H1 (cell line): Measurements from ENCODE around the gene COMT. TPM values are rescaled to one million over a fixed set of nuclear protein-coding genes. Genes with fewer than 3 reads are reported as not detected.

Experiments used
- CTCF ChIA-PET: fragments of 300-600 bp; sonication (Branson Sonifier 250); formaldehyde crosslinking; loops from one replicate; lab custom pipeline; 2021; ENCODE audit not compliant: partially characterized antibody; lab: Charles Lee
- POLR2A ChIA-PET: fragments of 300-600 bp; sonication (Branson Sonifier 250); formaldehyde crosslinking; loops from one replicate; lab custom pipeline; 2021; ENCODE audit warnings: inconsistent platforms; ENCODE audit not compliant: partially characterized antibody; lab: Charles Lee
- DNase-seq, 2 experiments: peaks; one replicate each; pipeline versions ENCODE4 v3.0.0 to v3.0.0-alpha.2; 2010 to 2022; ENCODE audit warnings: low spot score in 2 of 2, low read depth in 1 of 2, mixed read lengths in 1 of 2
- FAIRE-seq: peaks from 2 replicates; lab custom pipeline; 2011; peaks lifted over from hg19 to GRCh38; lab: Jason Lieb, UNC
- H2AFZ ChIP-seq: 2 replicates; pipeline ENCODE4 v1.8.1; 2012; ENCODE audit warnings: low read length, inconsistent platforms
- H2AK5ac ChIP-seq: 2 replicates; pipeline ENCODE4 v1.6.1; 2013; ENCODE audit warnings: low read depth, low read length
- H2BK120ac ChIP-seq: replicated peaks from 2 replicates; pipeline ENCODE3; 2013; ENCODE audit warnings: low read depth, low read length, inconsistent platforms
- H2BK12ac ChIP-seq: 2 replicates; pipeline ENCODE4 v1.6.1; 2013; ENCODE audit warnings: low read depth, low read length
- H2BK15ac ChIP-seq: 2 replicates; pipeline ENCODE4 v1.6.1; 2013; ENCODE audit warnings: low read length
- H2BK20ac ChIP-seq: 2 replicates; pipeline ENCODE4 v1.6.1; 2013; ENCODE audit warnings: low read length
- H2BK5ac ChIP-seq: 2 replicates; pipeline ENCODE4 v1.6.1; 2013; ENCODE audit warnings: low read depth, low read length
- H3K14ac ChIP-seq: 2 replicates; pipeline ENCODE4 v1.6.1; 2013; ENCODE audit warnings: inconsistent platforms; ENCODE audit not compliant: insufficient read length
- H3K18ac ChIP-seq: 2 replicates; pipeline ENCODE4 v1.6.1; 2013; ENCODE audit warnings: low read length; ENCODE audit errors: extremely low read depth
- H3K23ac ChIP-seq: 2 replicates; pipeline ENCODE4 v1.6.1; 2013; ENCODE audit warnings: inconsistent platforms; ENCODE audit not compliant: insufficient read length
- H3K23me2 ChIP-seq: 2 replicates; pipeline ENCODE4 v1.6.1; 2013; ENCODE audit warnings: low read depth, low read length
- H3K27ac ChIP-seq: 2 replicates; pipeline ENCODE4 v1.6.1; 2011; ENCODE audit warnings: low read depth, low read length, inconsistent platforms
- H3K27me3 ChIP-seq, 4 experiments: replicated peaks in 1 of 4; 1 replicate in 1 of 4; 2 replicates in 3 of 4; pipeline versions ENCODE4 v1.6.1 to v1.8.1; 2011 to 2013; ENCODE audit warnings: low read length in 3 of 4, mild to moderate bottlenecking in 3 of 4, inconsistent platforms in 2 of 4, mixed read lengths in 2 of 4, moderate library complexity in 1 of 4; ENCODE audit not compliant: control insufficient read depth in 3 of 4, insufficient read depth in 3 of 4; ENCODE audit errors: extremely low read depth in 1 of 4
- H3K36me3 ChIP-seq, 4 experiments: 2 replicates each; pipeline versions ENCODE4 v1.6.1 to v1.8.1; 2011 to 2013; ENCODE audit warnings: mild to moderate bottlenecking in 4 of 4, low read length in 3 of 4, moderate library complexity in 2 of 4, control low read depth in 1 of 4, inconsistent platforms in 1 of 4; ENCODE audit not compliant: insufficient read depth in 4 of 4, control insufficient read depth in 2 of 4
- H3K4ac ChIP-seq: replicated peaks from 2 replicates; pipeline ENCODE3; 2013; ENCODE audit warnings: low read length, low read depth, mixed read lengths, inconsistent platforms; ENCODE audit not compliant: insufficient read length
- H3K4me1 ChIP-seq, 4 experiments: replicated peaks in 1 of 4; 1 replicate in 1 of 4; 2 replicates in 3 of 4; pipeline versions ENCODE4 v1.6.1 to v1.8.1; 2011 to 2013; ENCODE audit warnings: low read length in 3 of 4, inconsistent platforms in 2 of 4, mixed read lengths in 1 of 4; ENCODE audit not compliant: insufficient read depth in 4 of 4, control insufficient read depth in 3 of 4
- H3K4me2 ChIP-seq, 2 experiments: 2 replicates each; pipeline versions ENCODE4 v1.6.1 to v1.8.1; 2011 to 2013; ENCODE audit warnings: low read depth in 2 of 2, low read length in 2 of 2, control low read depth in 1 of 2, inconsistent platforms in 1 of 2, mild to moderate bottlenecking in 1 of 2; ENCODE audit not compliant: insufficient read depth in 1 of 2
- H3K4me3 ChIP-seq, 4 experiments: fragments of 200-600, 300-600 bp in 1 of 4; sonication (generic), shearing (Covaris generic), sonication (Bioruptor Twin) in 1 of 4; 2 replicates each; pipeline versions ENCODE4 v1.5.1 to v1.8.1; 2011 to 2016; ENCODE audit warnings: low read length in 4 of 4, low read depth in 3 of 4, control low read depth in 2 of 4, inconsistent platforms in 2 of 4, mild to moderate bottlenecking in 2 of 4, mixed read lengths in 1 of 4, moderate library complexity in 1 of 4; ENCODE audit not compliant: insufficient read depth in 2 of 4; ENCODE audit errors: extremely low read depth in 1 of 4
- H3K56ac ChIP-seq: replicated peaks from 2 replicates; pipeline ENCODE3; 2013; ENCODE audit warnings: low read depth, mild to moderate bottlenecking, mixed read lengths, low read length, inconsistent platforms; ENCODE audit not compliant: insufficient read length
- H3K79me1 ChIP-seq: 2 replicates; pipeline ENCODE4 v1.6.1; 2013; ENCODE audit warnings: low read depth, low read length, control low read depth
- H3K79me2 ChIP-seq, 2 experiments: 2 replicates each; pipeline versions ENCODE4 v1.6.1 to v1.8.1; 2012 to 2013; ENCODE audit warnings: low read length in 2 of 2, mild to moderate bottlenecking in 2 of 2, inconsistent platforms in 1 of 2; ENCODE audit not compliant: insufficient read depth in 2 of 2, control insufficient read depth in 1 of 2
- H3K9ac ChIP-seq, 4 experiments: replicated peaks in 1 of 4; 1 replicate in 1 of 4; 2 replicates in 3 of 4; pipeline versions ENCODE4 v1.6.1 to v1.8.1; 2011 to 2013; ENCODE audit warnings: low read depth in 3 of 4, low read length in 3 of 4, control low read depth in 2 of 4, mild to moderate bottlenecking in 2 of 4, moderate library complexity in 2 of 4, inconsistent platforms in 1 of 4; ENCODE audit errors: extremely low read depth in 1 of 4
- H3K9me3 ChIP-seq, 2 experiments: 2 replicates each; pipeline versions ENCODE4 v1.6.1 to v1.8.1; 2012 to 2013; ENCODE audit warnings: mild to moderate bottlenecking in 2 of 2, moderate library complexity in 2 of 2, control low read depth in 1 of 2, inconsistent platforms in 1 of 2, low read depth in 1 of 2, low read length in 1 of 2, mixed read lengths in 1 of 2; ENCODE audit not compliant: insufficient read depth in 2 of 2
- H4K20me1 ChIP-seq, 2 experiments: replicated peaks in 1 of 2; 2 replicates each; pipeline versions ENCODE3 to v1.8.1; 2011 to 2013; ENCODE audit warnings: inconsistent platforms in 2 of 2, low read length in 2 of 2, mild to moderate bottlenecking in 1 of 2; ENCODE audit not compliant: insufficient read depth in 2 of 2, control insufficient read depth in 1 of 2
- H4K5ac ChIP-seq: 2 replicates; pipeline ENCODE4 v1.6.1; 2013; ENCODE audit warnings: low read length, low read depth, mixed read lengths, inconsistent platforms; ENCODE audit not compliant: insufficient read length
- H4K8ac ChIP-seq: 2 replicates; pipeline ENCODE4 v1.8.0; 2013; ENCODE audit warnings: mild to moderate bottlenecking, moderate library complexity, low read length, inconsistent platforms; ENCODE audit not compliant: insufficient read depth; ENCODE audit errors: extremely low read depth
- H4K91ac ChIP-seq: replicated peaks from 2 replicates; pipeline ENCODE3; 2013; ENCODE audit warnings: low read length, mixed read lengths, inconsistent platforms; ENCODE audit not compliant: insufficient read length
- WGBS, 2 experiments: shearing (Covaris generic) in 1 of 2; methylation state at CpG; one replicate each; pipeline versions ENCODE4 v1.1.6 to v1.1.7; 2013 to 2015; ENCODE audit warnings: low lambda C conversion rate in 2 of 2, mixed read lengths in 2 of 2, inconsistent platforms in 1 of 2, low coverage in 1 of 2, missing lambda C conversion rate in 1 of 2; ENCODE audit not compliant: insufficient replicate concordance in 2 of 2, insufficient coverage in 1 of 2, insufficient read length in 1 of 2; ENCODE audit errors: extremely low coverage in 1 of 2, missing lambda C conversion rate in 1 of 2; 5-methylcytosine and 5-hydroxymethylcytosine counted together
- polyA plus RNA-seq, 7 experiments: library from polyadenylated mRNA; depleted of rRNA in 3 of 7; stranded (reverse) in 5 of 7; unstranded in 2 of 7; fragments of >200 nt in 5 of 7; fragments of 200-250 nt in 2 of 7; gene quantifications; 1 replicate in 5 of 7; 2 replicates in 1 of 7; 4 replicates in 1 of 7; pipeline versions ENCODE4 v1.2.1 to v1.2.3, GENCODE V29; 2011 to 2013; ENCODE audit warnings: missing spikeins in 2 of 7, mixed read lengths in 2 of 7
- total RNA-seq: library from RNA; stranded (reverse); fragmentation: NEBNext Ultra II Directional; extraction: Animal tissue kit (Norgen Biotek cat#: 25700); gene quantifications from 2 replicates; pipeline ENCODE4 v1.2.1, GENCODE V29; 2021

COMT gene
- total and polyA plus RNA-seq, 2 of the 8 experiments (the other 6 are each of a cell fraction or from before 2014, with no cell fraction given) = 15.2 to 33.7 TPM

DNA sequence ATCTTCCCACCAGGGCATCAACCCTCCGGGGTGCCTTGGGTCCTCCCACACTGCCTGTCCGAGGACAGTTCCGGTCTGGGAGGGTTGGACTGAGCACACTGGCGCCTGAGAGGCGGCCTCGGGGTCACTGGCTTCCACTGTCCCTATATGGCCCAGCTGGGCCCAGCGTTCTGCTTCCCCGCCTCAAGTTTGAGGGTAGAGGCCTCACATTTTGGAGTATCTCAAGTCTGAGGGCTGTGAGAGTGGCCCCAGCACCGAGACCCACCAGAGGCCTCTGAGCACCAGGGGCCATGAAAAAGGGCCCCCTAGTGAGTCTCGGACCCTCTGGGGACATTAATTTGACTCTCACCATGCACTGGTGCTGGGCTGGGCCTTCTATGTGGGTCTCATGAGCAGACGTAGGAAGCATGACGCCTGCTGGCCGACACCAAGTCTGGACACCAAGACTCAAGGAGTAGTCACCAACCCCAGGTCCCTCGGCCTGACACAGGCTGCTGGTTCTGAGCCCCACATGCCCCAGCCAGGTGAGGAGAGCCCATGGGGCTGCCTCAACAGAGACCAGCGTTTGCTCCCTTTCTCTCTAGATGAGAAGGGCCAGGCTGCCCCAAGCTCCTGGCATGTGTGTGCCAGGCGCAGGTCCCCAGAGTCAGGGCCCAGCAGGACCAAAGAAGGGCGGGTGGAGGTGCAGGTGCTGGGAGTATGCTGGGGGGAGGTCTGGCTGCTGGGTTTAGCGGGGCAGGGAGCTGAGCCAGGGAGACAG lies 47.6 kb downstream of the COMT start:
- Histone ChIP-seq H3K4me3 (no peak overlapping the region), H2BK15ac (no peak overlapping the region), H2BK5ac (no peak overlapping the region), H3K56ac (no peak overlapping the region), H2BK12ac (no peak overlapping the region), H2BK20ac (no peak overlapping the region), H2AK5ac (no peak overlapping the region), H3K23ac (no peak overlapping the region), H3K79me1 (peaks cover 16% of the 10 kb centered on the region), H4K20me1 (peaks cover 10 to 17% of the 10 kb centered on the region in 2 experiments), H2AFZ (no peak overlapping the region), H3K4ac (no peak overlapping the region), H4K91ac (no peak overlapping the region), H3K9me3 (no peaks in the 10 kb centered on the region), H3K18ac (no peak overlapping the region), H4K8ac (no peak overlapping the region), H2BK120ac (no peak overlapping the region), H3K27ac (no peak overlapping the region), H3K9ac (no peak overlapping the region), H3K4me2 (no peak overlapping the region), H4K5ac (no peak overlapping the region), H3K79me2 (peaks cover 0 to 8% of the 10 kb centered on the region in 2 experiments; a peak in 1 of 4 replicates), H3K4me1 (peaks cover 0 to 17% (median 11%) of the 10 kb centered on the region in 4 experiments; a peak in 5 of 7 replicates), H3K27me3 (no peaks in the 10 kb centered on the region), H3K36me3 (no peaks in the 10 kb centered on the region), H3K14ac (no peak overlapping the region), H3K23me2 (peaks cover 4% of the 10 kb centered on the region; the same call in 1 of the 2 replicates)
- 90% methylated on average over 18 of the region's 18 CpGs; no CpG with 5 or more reads in 1 of the 2 experiments for WGBS, 2 experiments
- POLR2A ChIA-PET = interaction anchor here (0.6 to 1.5 kb wide), 3 partner anchors 35 to 133 kb away, joined by 3 to 4 read pairs (median 3); no protein-coding TSS in a partner anchor
- DNase-seq (no peak), FAIRE-seq (no peak)
- CTCF ChIA-PET = interaction anchor here (5.6 to 5.8 kb wide), 2 partner anchors 17 to 25 kb away, joined by 50 to 58 read pairs; no protein-coding TSS in a partner anchor
